GM19193 (cell line): ENCODE results near the gene ANKRD12.

Source experiments
- POLR2A ChIP-seq: IDR thresholded peaks from 4 replicates; pipeline ENCODE4 v1.6.1; 2011; ENCODE audit not compliant: insufficient read depth, insufficient read length; ENCODE audit errors: extremely low read depth

Gene ANKRD12

DNA sequence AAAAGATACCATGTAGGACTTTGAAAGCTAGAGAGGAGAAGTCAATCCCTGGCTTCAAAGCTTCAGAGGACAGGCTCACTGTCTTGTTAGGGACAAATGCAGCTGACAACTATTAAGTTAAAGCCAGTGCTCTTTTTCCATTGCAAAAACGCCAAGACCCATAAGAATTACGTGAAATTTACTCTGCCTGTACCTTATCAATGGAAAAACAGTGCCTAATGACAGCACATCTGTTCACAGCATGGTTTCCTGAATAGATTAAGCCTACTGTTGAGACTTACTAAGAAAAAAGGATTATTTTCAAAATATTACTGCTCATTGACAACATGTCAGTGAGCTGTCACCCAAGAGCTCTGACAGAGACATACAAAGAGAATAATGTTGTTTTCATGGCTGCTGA, 52.9 kb downstream of the ANKRD12 start:
- no peak for TF ChIP-seq POLR2A

DNA sequence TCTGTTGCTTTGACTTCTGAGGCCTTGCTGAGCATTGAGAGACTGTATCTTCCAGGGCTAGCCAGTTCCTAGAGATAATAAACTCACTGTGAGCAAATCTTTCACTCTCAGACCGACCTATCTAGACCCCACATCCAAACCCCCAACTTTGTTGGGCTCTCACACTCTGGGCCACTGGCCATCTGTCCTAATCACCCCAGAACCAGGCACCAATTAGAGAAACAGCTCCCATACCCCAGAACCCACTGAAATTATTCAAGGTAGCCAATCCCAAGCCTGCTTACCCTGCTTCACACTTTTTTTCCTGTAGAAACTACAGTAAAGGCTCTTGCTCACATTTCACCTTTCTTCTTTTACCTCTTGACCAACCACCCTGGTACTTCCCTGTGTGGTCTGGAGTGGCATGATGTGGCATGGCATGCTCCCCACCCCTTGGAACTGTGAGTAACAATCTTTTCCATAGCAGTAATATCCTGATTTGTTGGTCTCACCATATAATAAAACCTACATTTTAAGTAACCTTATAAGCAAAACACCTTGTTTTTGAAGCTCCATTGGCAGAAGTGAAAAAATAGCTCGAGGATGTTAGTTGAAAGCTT, 55.2 kb downstream of the ANKRD12 start:
- TF ChIP-seq POLR2A, result no peak

GRCh38 chr18:9193031-9193430, 56.5 kb downstream of the ANKRD12 start:
- no peak for TF ChIP-seq POLR2A

DNA sequence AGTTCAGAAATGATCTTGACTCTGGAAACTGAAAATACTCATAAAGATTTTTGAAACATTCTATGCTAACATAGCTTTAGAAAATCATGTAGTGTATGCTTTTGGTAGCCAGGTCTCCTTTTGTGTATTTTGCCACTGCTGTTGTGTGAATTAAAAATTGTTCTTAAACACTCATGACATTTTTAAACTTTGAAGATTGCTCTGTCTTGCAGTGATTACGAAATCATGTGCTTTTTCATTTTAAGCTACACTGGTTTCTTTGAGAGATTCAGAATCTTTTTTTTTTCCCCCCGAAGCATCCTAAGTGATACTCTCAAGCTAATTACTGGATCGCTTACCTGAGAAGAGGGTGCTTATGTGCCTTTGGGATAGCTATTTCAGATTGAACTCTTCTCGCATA, 60.0 kb downstream of the ANKRD12 start:
- TF ChIP-seq POLR2A, result no peak

DNA sequence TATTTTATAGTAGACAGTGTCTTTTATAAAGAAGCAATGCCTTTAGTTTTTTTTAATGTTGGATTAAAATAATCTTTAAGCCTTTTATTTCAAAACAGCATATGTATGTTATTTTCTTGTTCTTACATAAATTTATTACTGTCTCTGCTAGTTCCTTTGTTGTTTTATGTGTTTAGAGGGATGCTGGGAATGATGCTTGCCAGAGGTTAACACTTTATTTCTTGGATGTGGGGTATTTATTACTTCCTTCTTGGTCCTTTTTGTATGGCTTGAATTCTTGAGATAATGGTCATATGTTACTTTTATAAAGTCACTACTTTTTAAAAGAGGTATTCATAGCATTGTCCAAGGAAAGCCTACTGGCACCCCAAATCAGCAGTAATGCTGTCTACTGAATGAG, 63.1 kb downstream of the ANKRD12 start:
- TF ChIP-seq POLR2A, result no peak

- no peak for TF ChIP-seq POLR2A
These were observed 64.6 kb downstream of the ANKRD12 start for GRCh38 chr18:9201224-9201623.

GRCh38 chr18:9204659-9205058, 68.1 kb downstream of the ANKRD12 start:
- no peak for TF ChIP-seq POLR2A

GRCh38 chr18:9206421-9206820, 69.8 kb downstream of the ANKRD12 start:
- no peak for TF ChIP-seq POLR2A

- no peak for TF ChIP-seq POLR2A
These were observed 72.7 kb downstream of the ANKRD12 start for GRCh38 chr18:9209279-9209678.

- no peak for TF ChIP-seq POLR2A
These were observed 74.4 kb downstream of the ANKRD12 start for GRCh38 chr18:9210966-9211365.

DNA sequence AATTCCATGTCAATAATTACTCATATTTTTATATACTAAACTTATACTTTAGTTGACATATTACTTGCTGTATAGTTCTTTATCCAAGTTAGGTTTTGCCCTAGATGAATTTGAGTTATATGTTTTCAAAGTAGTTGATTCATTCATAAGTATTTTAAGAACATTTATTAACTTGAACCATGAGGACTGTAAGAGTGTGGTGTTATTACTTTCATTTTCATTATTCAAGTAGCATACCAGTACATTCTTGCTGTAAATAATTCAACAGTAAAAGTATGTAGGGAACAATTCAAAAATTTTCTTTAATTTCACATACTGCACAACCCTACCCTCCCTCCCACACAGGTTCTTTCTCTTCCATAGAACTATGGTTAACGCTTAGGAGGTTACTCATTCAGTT, 75.4 kb downstream of the ANKRD12 start:
- no peak for TF ChIP-seq POLR2A

- TF ChIP-seq POLR2A, result no peak
These were observed 78.8 kb downstream of the ANKRD12 start for GRCh38 chr18:9215221-9215933.

DNA sequence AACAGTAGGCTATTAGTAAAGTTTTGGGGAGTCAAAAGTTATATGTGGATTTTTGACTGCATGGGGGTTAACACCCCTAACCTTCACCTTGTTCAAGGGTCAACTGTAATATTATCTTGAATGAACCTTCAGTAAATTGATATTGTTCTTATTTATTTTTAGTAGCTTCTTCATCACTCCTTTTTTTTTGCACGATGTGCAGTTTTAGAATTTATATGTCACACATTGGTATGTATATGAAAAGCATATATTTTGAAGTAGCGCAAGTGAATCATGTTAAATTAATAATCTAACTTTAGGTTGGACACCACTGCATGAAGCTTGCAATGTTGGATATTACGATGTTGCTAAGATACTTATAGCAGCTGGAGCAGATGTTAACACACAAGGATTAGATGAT, 79.9 kb downstream of the ANKRD12 start:
- TF ChIP-seq POLR2A, result no peak

GRCh38 chr18:9217743-9218451, 81.3 kb downstream of the ANKRD12 start:
- no peak for TF ChIP-seq POLR2A

- TF ChIP-seq POLR2A, result no peak
These were observed 84.5 kb downstream of the ANKRD12 start for GRCh38 chr18:9221040-9221439.

- no peak for TF ChIP-seq POLR2A
These were observed 85.1 kb downstream of the ANKRD12 start for GRCh38 chr18:9221661-9222060.
